ENCODE data around the gene PHC2. TPM values are rescaled to one million over a fixed set of nuclear protein-coding genes. Genes with fewer than 3 reads are reported as not detected.

Gene PHC2
- total RNA-seq, 1 donor from 2014 or later, result 91.5 TPM

GRCh38 chr1:33281554-33282303 is 149.2 kb downstream of the PHC2 start:
- peaks cover 25% of the 10 kb centered on the region for H3K36me3 Mint-ChIP-seq (ENCODE audit: low read depth)
- no peaks in the 10 kb centered on the region for H3K4me1 Mint-ChIP-seq (ENCODE audit: low read depth)
- no peak for DNase-seq (ENCODE audit: low spot score)
- H3K27me3 Mint-ChIP-seq (ENCODE audit: low read depth), result no peaks in the 10 kb centered on the region
- TF ChIP-seq, protein P1, sequence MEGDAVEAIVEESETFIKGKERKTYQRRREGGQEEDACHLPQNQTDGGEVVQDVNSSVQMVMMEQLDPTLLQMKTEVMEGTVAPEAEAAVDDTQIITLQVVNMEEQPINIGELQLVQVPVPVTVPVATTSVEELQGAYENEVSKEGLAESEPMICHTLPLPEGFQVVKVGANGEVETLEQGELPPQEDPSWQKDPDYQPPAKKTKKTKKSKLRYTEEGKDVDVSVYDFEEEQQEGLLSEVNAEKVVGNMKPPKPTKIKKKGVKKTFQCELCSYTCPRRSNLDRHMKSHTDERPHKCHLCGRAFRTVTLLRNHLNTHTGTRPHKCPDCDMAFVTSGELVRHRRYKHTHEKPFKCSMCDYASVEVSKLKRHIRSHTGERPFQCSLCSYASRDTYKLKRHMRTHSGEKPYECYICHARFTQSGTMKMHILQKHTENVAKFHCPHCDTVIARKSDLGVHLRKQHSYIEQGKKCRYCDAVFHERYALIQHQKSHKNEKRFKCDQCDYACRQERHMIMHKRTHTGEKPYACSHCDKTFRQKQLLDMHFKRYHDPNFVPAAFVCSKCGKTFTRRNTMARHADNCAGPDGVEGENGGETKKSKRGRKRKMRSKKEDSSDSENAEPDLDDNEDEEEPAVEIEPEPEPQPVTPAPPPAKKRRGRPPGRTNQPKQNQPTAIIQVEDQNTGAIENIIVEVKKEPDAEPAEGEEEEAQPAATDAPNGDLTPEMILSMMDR (IDR thresholded peaks at IDR 0.05), result no peak
- H3K4me3 Mint-ChIP-seq (ENCODE audit: unreplicated experiment), result no peak overlapping the region
- H3K9me3 Mint-ChIP-seq (ENCODE audit: low read depth), result no peaks in the 10 kb centered on the region
- H3K27ac Mint-ChIP-seq (ENCODE audit: unreplicated experiment), result no peak overlapping the region

- H3K36me3 Mint-ChIP-seq (ENCODE audit: low read depth), result peaks cover 27% of the 10 kb centered on the region
- H3K27ac Mint-ChIP-seq (ENCODE audit: unreplicated experiment), result no peak overlapping the region
- TF ChIP-seq, protein P1 (IDR thresholded peaks at IDR 0.05), result no peak
- DNase-seq (ENCODE audit: low spot score), result no peak
- H3K4me3 Mint-ChIP-seq (ENCODE audit: unreplicated experiment), result no peak overlapping the region
- no peaks in the 10 kb centered on the region for H3K27me3 Mint-ChIP-seq (ENCODE audit: low read depth)
- no peaks in the 10 kb centered on the region for H3K9me3 Mint-ChIP-seq (ENCODE audit: low read depth)
- H3K4me1 Mint-ChIP-seq (ENCODE audit: low read depth), result no peaks in the 10 kb centered on the region
Observed at GRCh38 chr1:33280091-33280661, 150.7 kb downstream of the PHC2 start.

GRCh38 chr1:33277488-33278084 is 153.3 kb downstream of the PHC2 start:
- H3K27me3 Mint-ChIP-seq (ENCODE audit: low read depth), result no peaks in the 10 kb centered on the region
- no peak overlapping the region for H3K4me3 Mint-ChIP-seq (ENCODE audit: unreplicated experiment)
- H3K9me3 Mint-ChIP-seq (ENCODE audit: low read depth), result no peaks in the 10 kb centered on the region
- TF ChIP-seq, protein P1 (IDR thresholded peaks at IDR 0.05), result no peak
- peaks cover 5% of the 10 kb centered on the region for H3K4me1 Mint-ChIP-seq (ENCODE audit: low read depth)
- peaks cover 20% of the 10 kb centered on the region for H3K36me3 Mint-ChIP-seq (ENCODE audit: low read depth)
- H3K27ac Mint-ChIP-seq (ENCODE audit: unreplicated experiment), result no peak overlapping the region
- DNase-seq (ENCODE audit: low spot score), result no peak

GRCh38 chr1:33276573-33277298 is 154.2 kb downstream of the PHC2 start:
- Mint-ChIP-seq H3K27ac (ENCODE audit: unreplicated experiment) (peak overlapping the region; percentile 6), H3K36me3 (ENCODE audit: low read depth) (peaks cover 17% of the 10 kb centered on the region), H3K4me1 (ENCODE audit: low read depth) (peaks cover 10% of the 10 kb centered on the region), H3K9me3 (ENCODE audit: low read depth) (no peaks in the 10 kb centered on the region), H3K27me3 (ENCODE audit: low read depth) (no peaks in the 10 kb centered on the region), H3K4me3 (ENCODE audit: unreplicated experiment) (no peak overlapping the region)
- TF ChIP-seq, protein P1 (IDR thresholded peaks at IDR 0.05), result no peak
- no peak for DNase-seq (ENCODE audit: low spot score)

All from chondrocyte (in vitro differentiated cells).